Sigmoid colon (tissue), 4 donors: Measurements from ENCODE around the gene RNF225.

Experiments
- POLR2AphosphoS5 ChIP-seq, 4 donors: sonication (generic); formaldehyde crosslinking; IDR thresholded peaks; one replicate each; pipeline ENCODE4 v1.6.1; 2017; ENCODE audit warnings: antibody characterized with exemption in 4 of 4
- TF ChIP-seq, protein P1 (sequence below), 4 experiments: fragments of 450-650 bp in 3 of 4; fragments of 200-600 bp in 1 of 4; IDR thresholded peaks; one replicate each; pipeline ENCODE4 v1.5.1; 2016 to 2019; ENCODE audit warnings: antibody characterized with exemption in 4 of 4, mild to moderate bottlenecking in 3 of 4, moderate library complexity in 2 of 4

DNA sequence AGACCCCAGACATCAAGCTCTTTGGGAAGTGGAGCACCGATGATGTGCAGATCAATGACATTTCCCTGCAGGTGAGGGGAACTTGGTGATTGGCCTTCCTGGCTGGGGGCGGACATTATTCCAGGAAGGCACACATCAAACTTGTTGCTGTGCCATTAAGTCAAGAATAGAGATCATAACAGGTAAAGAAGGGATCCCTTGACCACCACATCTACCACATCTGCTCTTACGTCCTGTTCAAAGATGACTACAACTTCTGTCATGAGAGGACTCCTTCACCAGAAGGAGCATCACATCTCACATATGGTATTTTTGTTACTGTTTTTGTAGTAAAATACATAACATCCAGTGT is 7.3 kb upstream of the RNF225 start:
- TF ChIP-seq, protein P1, sequence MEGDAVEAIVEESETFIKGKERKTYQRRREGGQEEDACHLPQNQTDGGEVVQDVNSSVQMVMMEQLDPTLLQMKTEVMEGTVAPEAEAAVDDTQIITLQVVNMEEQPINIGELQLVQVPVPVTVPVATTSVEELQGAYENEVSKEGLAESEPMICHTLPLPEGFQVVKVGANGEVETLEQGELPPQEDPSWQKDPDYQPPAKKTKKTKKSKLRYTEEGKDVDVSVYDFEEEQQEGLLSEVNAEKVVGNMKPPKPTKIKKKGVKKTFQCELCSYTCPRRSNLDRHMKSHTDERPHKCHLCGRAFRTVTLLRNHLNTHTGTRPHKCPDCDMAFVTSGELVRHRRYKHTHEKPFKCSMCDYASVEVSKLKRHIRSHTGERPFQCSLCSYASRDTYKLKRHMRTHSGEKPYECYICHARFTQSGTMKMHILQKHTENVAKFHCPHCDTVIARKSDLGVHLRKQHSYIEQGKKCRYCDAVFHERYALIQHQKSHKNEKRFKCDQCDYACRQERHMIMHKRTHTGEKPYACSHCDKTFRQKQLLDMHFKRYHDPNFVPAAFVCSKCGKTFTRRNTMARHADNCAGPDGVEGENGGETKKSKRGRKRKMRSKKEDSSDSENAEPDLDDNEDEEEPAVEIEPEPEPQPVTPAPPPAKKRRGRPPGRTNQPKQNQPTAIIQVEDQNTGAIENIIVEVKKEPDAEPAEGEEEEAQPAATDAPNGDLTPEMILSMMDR (IDR thresholded peaks at IDR 0.05), result no peak
- TF ChIP-seq POLR2AphosphoS5 (IDR thresholded peaks at IDR 0.05), result no peak
